Endodermal cell (in vitro differentiated cells): ENCODE measurements around the gene SRPK3. TPM values are rescaled to one million over a fixed set of nuclear protein-coding genes. Genes with fewer than 3 reads are reported as not detected.

ENCODE experiments used
- DNase-seq: peaks from one replicate; pipeline ENCODE4 v3.0.0-alpha.2; 2017
- H3K27ac ChIP-seq: 2 replicates; pipeline ENCODE4 v1.5.1; 2013; ENCODE audit warnings: mild to moderate bottlenecking, low read depth, low read length, moderate library complexity
- H3K27me3 ChIP-seq: 2 replicates; pipeline ENCODE4 v1.6.1; 2013; ENCODE audit warnings: mild to moderate bottlenecking, low read length, moderate library complexity; ENCODE audit not compliant: insufficient read depth, control insufficient read depth, poor library complexity, severe bottlenecking
- H3K36me3 ChIP-seq: 2 replicates; pipeline ENCODE4 v1.7.0; 2013; ENCODE audit warnings: mild to moderate bottlenecking, low read length, moderate library complexity; ENCODE audit not compliant: control insufficient read depth, insufficient read depth
- H3K4me1 ChIP-seq: one replicate; pipeline ENCODE4 v1.7.0; 2013; ENCODE audit warnings: low read length; ENCODE audit not compliant: control insufficient read depth, insufficient read depth
- H3K4me3 ChIP-seq: 2 replicates; pipeline ENCODE4 v1.5.1; 2013; ENCODE audit warnings: mild to moderate bottlenecking, low read length, moderate library complexity
- H3K9ac ChIP-seq: 2 replicates; pipeline ENCODE4 v1.6.1; 2013; ENCODE audit warnings: mild to moderate bottlenecking, low read length, moderate library complexity; ENCODE audit not compliant: poor library complexity, severe bottlenecking; ENCODE audit errors: extremely low read depth
- H3K9me3 ChIP-seq: 2 replicates; pipeline ENCODE4 v1.6.1; 2013; ENCODE audit warnings: mild to moderate bottlenecking, low read length, moderate library complexity; ENCODE audit not compliant: control insufficient read depth
- H3K27ac Mint-ChIP-seq: 2 replicates; pipeline ENCODE4 v1.8.0; 2020; ENCODE audit warnings: mixed read lengths
- H3K27me3 Mint-ChIP-seq: 2 replicates; pipeline ENCODE4 v1.8.0; 2021; ENCODE audit warnings: mild to moderate bottlenecking, mixed read lengths; ENCODE audit not compliant: insufficient read depth
- H3K36me3 Mint-ChIP-seq: 2 replicates; pipeline ENCODE4 v1.8.0; 2020; ENCODE audit warnings: low read depth, mixed read lengths
- H3K4me1 Mint-ChIP-seq: 2 replicates; pipeline ENCODE4 v1.8.0; 2020; ENCODE audit warnings: mixed read lengths
- H3K4me3 Mint-ChIP-seq: 2 replicates; pipeline ENCODE4 v1.8.0; 2020; ENCODE audit warnings: mild to moderate bottlenecking, moderate library complexity, mixed read lengths
- H3K9me3 Mint-ChIP-seq: 2 replicates; pipeline ENCODE4 v1.8.0; 2020; ENCODE audit warnings: mild to moderate bottlenecking, mixed read lengths
- CTCF ChIP-seq: fragments of 200-600 bp; sonication (generic); conservative IDR thresholded peaks from 2 replicates; pipeline ENCODE4 v1.5.0; 2021; ENCODE audit warnings: antibody characterized with exemption, mild to moderate bottlenecking
- WGBS, 2 experiments: methylation state at CpG; one replicate each; pipeline versions ENCODE4 v1.1.5 to v1.1.7; 2013; ENCODE audit warnings: missing lambda C conversion rate in 2 of 2, mixed read lengths in 1 of 2; ENCODE audit not compliant: insufficient coverage in 1 of 2, insufficient read length in 1 of 2; 5-methylcytosine and 5-hydroxymethylcytosine counted together
- total RNA-seq, 2 donors: library from RNA; stranded (reverse); fragmentation: NEBNext Ultra II Directional in 1 of 2; extraction: Animal tissue kit (Norgen Biotek cat#: 25700) in 1 of 2; gene quantifications; 2 replicates in 1 of 2; 3 replicates in 1 of 2; pipeline ENCODE4 v1.2.1, GENCODE V29; 2021

Gene SRPK3
- total RNA-seq, 2 donors from 2014 or later, result not detected

- H3K27ac ChIP-seq, result no peak overlapping the region
- no peaks in the 10 kb centered on the region for H3K4me1 ChIP-seq
- no peaks in the 10 kb centered on the region for H3K9me3 ChIP-seq
- H3K4me3 ChIP-seq, result no peak overlapping the region
- no peak overlapping the region for H3K27ac Mint-ChIP-seq
- H3K4me3 Mint-ChIP-seq, result no peak overlapping the region
- no peaks in the 10 kb centered on the region for H3K36me3 ChIP-seq
- WGBS, 2 experiments, result 94 to 96% methylated on average over 5 to 48 of the region's 48 CpGs
- no peak for TF ChIP-seq CTCF
- no peak for DNase-seq
- H3K9ac ChIP-seq, result no peak overlapping the region
- peaks cover 33% of the 10 kb centered on the region for H3K9me3 Mint-ChIP-seq
- H3K27me3 Mint-ChIP-seq, result no peaks in the 10 kb centered on the region
- no peaks in the 10 kb centered on the region for H3K4me1 Mint-ChIP-seq
- no peaks in the 10 kb centered on the region for H3K36me3 Mint-ChIP-seq
- H3K27me3 ChIP-seq, result no peaks in the 10 kb centered on the region
These were observed 6.9 kb upstream of the SRPK3 start for GRCh38 chrX:153773741-153774575.

- Mint-ChIP-seq H3K27ac (no peak overlapping the region), H3K27me3 (no peaks in the 10 kb centered on the region), H3K36me3 (no peaks in the 10 kb centered on the region), H3K4me1 (no peaks in the 10 kb centered on the region), H3K4me3 (no peak overlapping the region), H3K9me3 (peaks cover 32% of the 10 kb centered on the region)
- no peak for DNase-seq
- H3K4me1 ChIP-seq, result no peaks in the 10 kb centered on the region
- no peak for TF ChIP-seq CTCF
- no peak overlapping the region for H3K9ac ChIP-seq
- WGBS, 2 experiments, result 93 to 100% methylated on average over 3 to 37 of the region's 37 CpGs
- no peaks in the 10 kb centered on the region for H3K9me3 ChIP-seq
- no peaks in the 10 kb centered on the region for H3K27me3 ChIP-seq
- H3K4me3 ChIP-seq, result no peak overlapping the region
- H3K27ac ChIP-seq, result no peak overlapping the region
- H3K36me3 ChIP-seq, result no peaks in the 10 kb centered on the region
These were observed 6.1 kb upstream of the SRPK3 start for GRCh38 chrX:153774576-153775292.

- H3K36me3 Mint-ChIP-seq, result no peaks in the 10 kb centered on the region
- Histone ChIP-seq H3K9me3 (no peaks in the 10 kb centered on the region), H3K36me3 (no peaks in the 10 kb centered on the region), H3K9ac (no peak overlapping the region), H3K4me3 (no peak overlapping the region), H3K27ac (no peak overlapping the region), H3K27me3 (no peaks in the 10 kb centered on the region), H3K4me1 (no peaks in the 10 kb centered on the region)
- WGBS, 2 experiments, result 94 to 97% methylated on average over 5 to 42 of the region's 42 CpGs
- TF ChIP-seq CTCF, result no peak
- no peak for DNase-seq
- no peak overlapping the region for H3K4me3 Mint-ChIP-seq
- H3K27ac Mint-ChIP-seq, result no peak overlapping the region
- H3K4me1 Mint-ChIP-seq, result no peaks in the 10 kb centered on the region
- no peaks in the 10 kb centered on the region for H3K27me3 Mint-ChIP-seq
- peaks cover 37% of the 10 kb centered on the region for H3K9me3 Mint-ChIP-seq
These were observed 5.3 kb upstream of the SRPK3 start for GRCh38 chrX:153775293-153776119.
